WTC11 (cell line): ENCODE measurements around the gene AGAP1.

Experiments used
- CREB1 ChIP-seq: sonication (generic); formaldehyde crosslinking; IDR thresholded peaks from 2 replicates; pipeline ENCODE4 v1.8.0; 2023; ENCODE audit warnings: mild to moderate bottlenecking, missing genetic modification reagents
- FOXK1 ChIP-seq: sonication (generic); formaldehyde crosslinking; IDR thresholded peaks from 2 replicates; pipeline ENCODE4 v1.8.0; 2022; ENCODE audit warnings: mild to moderate bottlenecking, moderate library complexity, missing genetic modification reagents
- NR2C2 ChIP-seq: sonication (generic); formaldehyde crosslinking; IDR thresholded peaks from 2 replicates; pipeline ENCODE4 v1.8.0; 2022; ENCODE audit warnings: mild to moderate bottlenecking, missing genetic modification reagents
- TF ChIP-seq, protein P1 (sequence below): sonication (generic); formaldehyde crosslinking; IDR thresholded peaks from 2 replicates; pipeline ENCODE4 v1.8.1; 2023; ENCODE audit warnings: mild to moderate bottlenecking, missing genetic modification reagents
- TF ChIP-seq, protein P2 (sequence below): fragments of 200-600 bp; IDR thresholded peaks from 2 replicates; pipeline ENCODE4 v1.8.0; 2022; ENCODE audit warnings: antibody characterized with exemption
- TF ChIP-seq, protein P3 (sequence below): sonication (generic); formaldehyde crosslinking; IDR thresholded peaks from 2 replicates; pipeline ENCODE4 v1.8.1; 2023; ENCODE audit warnings: mild to moderate bottlenecking, missing genetic modification reagents, moderate library complexity

GRCh38 chr2:235520787-235521186 lies 26.9 kb downstream of the AGAP1 start:
- TF ChIP-seq, protein P1, sequence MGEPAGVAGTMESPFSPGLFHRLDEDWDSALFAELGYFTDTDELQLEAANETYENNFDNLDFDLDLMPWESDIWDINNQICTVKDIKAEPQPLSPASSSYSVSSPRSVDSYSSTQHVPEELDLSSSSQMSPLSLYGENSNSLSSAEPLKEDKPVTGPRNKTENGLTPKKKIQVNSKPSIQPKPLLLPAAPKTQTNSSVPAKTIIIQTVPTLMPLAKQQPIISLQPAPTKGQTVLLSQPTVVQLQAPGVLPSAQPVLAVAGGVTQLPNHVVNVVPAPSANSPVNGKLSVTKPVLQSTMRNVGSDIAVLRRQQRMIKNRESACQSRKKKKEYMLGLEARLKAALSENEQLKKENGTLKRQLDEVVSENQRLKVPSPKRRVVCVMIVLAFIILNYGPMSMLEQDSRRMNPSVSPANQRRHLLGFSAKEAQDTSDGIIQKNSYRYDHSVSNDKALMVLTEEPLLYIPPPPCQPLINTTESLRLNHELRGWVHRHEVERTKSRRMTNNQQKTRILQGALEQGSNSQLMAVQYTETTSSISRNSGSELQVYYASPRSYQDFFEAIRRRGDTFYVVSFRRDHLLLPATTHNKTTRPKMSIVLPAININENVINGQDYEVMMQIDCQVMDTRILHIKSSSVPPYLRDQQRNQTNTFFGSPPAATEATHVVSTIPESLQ (CRISPR knock-in tag) = no peak
- TF ChIP-seq, protein P2, sequence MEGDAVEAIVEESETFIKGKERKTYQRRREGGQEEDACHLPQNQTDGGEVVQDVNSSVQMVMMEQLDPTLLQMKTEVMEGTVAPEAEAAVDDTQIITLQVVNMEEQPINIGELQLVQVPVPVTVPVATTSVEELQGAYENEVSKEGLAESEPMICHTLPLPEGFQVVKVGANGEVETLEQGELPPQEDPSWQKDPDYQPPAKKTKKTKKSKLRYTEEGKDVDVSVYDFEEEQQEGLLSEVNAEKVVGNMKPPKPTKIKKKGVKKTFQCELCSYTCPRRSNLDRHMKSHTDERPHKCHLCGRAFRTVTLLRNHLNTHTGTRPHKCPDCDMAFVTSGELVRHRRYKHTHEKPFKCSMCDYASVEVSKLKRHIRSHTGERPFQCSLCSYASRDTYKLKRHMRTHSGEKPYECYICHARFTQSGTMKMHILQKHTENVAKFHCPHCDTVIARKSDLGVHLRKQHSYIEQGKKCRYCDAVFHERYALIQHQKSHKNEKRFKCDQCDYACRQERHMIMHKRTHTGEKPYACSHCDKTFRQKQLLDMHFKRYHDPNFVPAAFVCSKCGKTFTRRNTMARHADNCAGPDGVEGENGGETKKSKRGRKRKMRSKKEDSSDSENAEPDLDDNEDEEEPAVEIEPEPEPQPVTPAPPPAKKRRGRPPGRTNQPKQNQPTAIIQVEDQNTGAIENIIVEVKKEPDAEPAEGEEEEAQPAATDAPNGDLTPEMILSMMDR = no peak
- TF ChIP-seq NR2C2 (CRISPR knock-in tag) = no peak
- TF ChIP-seq, protein P3, sequence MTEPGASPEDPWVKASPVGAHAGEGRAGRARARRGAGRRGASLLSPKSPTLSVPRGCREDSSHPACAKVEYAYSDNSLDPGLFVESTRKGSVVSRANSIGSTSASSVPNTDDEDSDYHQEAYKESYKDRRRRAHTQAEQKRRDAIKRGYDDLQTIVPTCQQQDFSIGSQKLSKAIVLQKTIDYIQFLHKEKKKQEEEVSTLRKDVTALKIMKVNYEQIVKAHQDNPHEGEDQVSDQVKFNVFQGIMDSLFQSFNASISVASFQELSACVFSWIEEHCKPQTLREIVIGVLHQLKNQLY (CRISPR knock-in tag) = no peak
- TF ChIP-seq FOXK1 (CRISPR knock-in tag) = no peak
- no peak for TF ChIP-seq CREB1 (CRISPR knock-in tag)
